GM12878 (cell line): Measurements from ENCODE around the gene RPL36. TPM values are rescaled to one million over a fixed set of nuclear protein-coding genes. Genes with fewer than 3 reads are reported as not detected.

Source experiments
- ATAC-seq: fragments of 200-7000 bp; cut with Tn5 transposase; 3 replicates; pipeline ENCODE4 v1.9.1; 2020; ENCODE audit warnings: mild to moderate bottlenecking, moderate library complexity
- BruUV-seq: library from RNA; stranded (reverse); fragments of 400-500 nt; replicated peaks from 2 replicates; lab custom pipeline; 2021; lab: Mats Ljungman, UMichigan
- CTCF ChIA-PET: fragments of 300-600 bp; sonication (Branson Sonifier 250); formaldehyde crosslinking; extraction: SDS; loops from one replicate; lab custom pipeline; 2021; ENCODE audit warnings: inconsistent platforms; lab: Yijun Ruan, JAX
- POLR2A ChIA-PET: fragments of 350-600 bp; formaldehyde crosslinking; extraction: SDS; loops from one replicate; lab custom pipeline; 2021; ENCODE audit warnings: inconsistent platforms; lab: Charles Lee
- RAD21 ChIA-PET: fragments of 300-600 bp; sonication (Branson Sonifier 250); formaldehyde crosslinking; loops from one replicate; lab custom pipeline; 2023; ENCODE audit warnings: antibody characterized with exemption; ENCODE audit not compliant: unreplicated experiment; lab: Charles Lee
- SMC1A ChIA-PET: fragments of 300-600 bp; sonication (Branson Sonifier 250); formaldehyde crosslinking; loops from one replicate; lab custom pipeline; 2023; ENCODE audit not compliant: unreplicated experiment, uncharacterized antibody; lab: Charles Lee
- DNase-seq: peaks from one replicate; pipeline ENCODE4 v3.0.0-alpha.2; 2011; ENCODE audit warnings: low read depth, low spot score
- FAIRE-seq: peaks from 3 replicates; lab custom pipeline; 2011; peaks lifted over from hg19 to GRCh38; lab: Jason Lieb, UNC
- H2AFZ ChIP-seq: 2 replicates; pipeline ENCODE4 v1.6.0; 2011; ENCODE audit warnings: low read depth, low read length, control low read depth; ENCODE audit not compliant: control insufficient read depth
- H3K27ac ChIP-seq: 2 replicates; pipeline ENCODE4 v1.5.1; 2011; ENCODE audit warnings: control low read depth; ENCODE audit not compliant: control insufficient read depth, insufficient read depth
- H3K27me3 ChIP-seq, 2 experiments: replicated peaks in 1 of 2; 2 replicates each; pipeline versions ENCODE4 v1.6.0 to v1.6.1; 2011; ENCODE audit warnings: low read length in 1 of 2; ENCODE audit not compliant: control insufficient read depth in 2 of 2, insufficient read depth in 2 of 2
- H3K36me3 ChIP-seq, 2 experiments: 2 replicates each; pipeline ENCODE4 v1.5.1; 2011; ENCODE audit warnings: low read length in 1 of 2; ENCODE audit not compliant: control insufficient read depth in 2 of 2, insufficient read depth in 2 of 2
- H3K4me1 ChIP-seq: 2 replicates; pipeline ENCODE4 v1.6.1; 2011; ENCODE audit warnings: mild to moderate bottlenecking, low read length, moderate library complexity, mixed read lengths; ENCODE audit not compliant: control insufficient read depth, insufficient read depth
- H3K4me2 ChIP-seq: 2 replicates; pipeline ENCODE4 v1.6.0; 2011; ENCODE audit warnings: control low read depth; ENCODE audit not compliant: control insufficient read depth, insufficient read depth
- H3K4me3 ChIP-seq: fragments of 200-600 bp; sonication (generic); 2 replicates; pipeline ENCODE4 v1.5.1; 2016
- H3K79me2 ChIP-seq: 2 replicates; pipeline ENCODE4 v1.6.0; 2011; ENCODE audit warnings: low read length; ENCODE audit not compliant: control insufficient read depth, insufficient read depth
- H3K9ac ChIP-seq: 2 replicates; pipeline ENCODE4 v1.8.0; 2011; ENCODE audit warnings: low read length, control low read depth, mixed read lengths; ENCODE audit not compliant: control insufficient read depth, insufficient read depth
- H3K9me3 ChIP-seq: replicated peaks from 3 replicates; pipeline ENCODE4 v1.5.1; 2011; ENCODE audit warnings: mild to moderate bottlenecking, low read length; ENCODE audit not compliant: control insufficient read depth, insufficient read depth
- H4K20me1 ChIP-seq: 2 replicates; pipeline ENCODE4 v1.6.0; 2011; ENCODE audit not compliant: control insufficient read depth, insufficient read depth
- FOS ChIP-seq: IDR thresholded peaks from 3 replicates; pipeline ENCODE4 v1.6.1; 2011; ENCODE audit warnings: borderline replicate concordance; ENCODE audit not compliant: insufficient read length; ENCODE audit errors: extremely low read depth
- POLR2A ChIP-seq: IDR thresholded peaks from 2 replicates; pipeline ENCODE4 v1.6.1; 2011; ENCODE audit warnings: low read depth, mild to moderate bottlenecking, low read length
- SREBF1 ChIP-seq: IDR thresholded peaks from 2 replicates; pipeline ENCODE4 v1.6.1; 2012; ENCODE audit warnings: mild to moderate bottlenecking, low read length
- TARDBP ChIP-seq: IDR thresholded peaks from 2 replicates; pipeline ENCODE4 v1.6.1; 2016; ENCODE audit warnings: borderline replicate concordance
- TCF12 ChIP-seq: IDR thresholded peaks from 2 replicates; pipeline ENCODE4 v1.6.1; 2011; ENCODE audit warnings: low read depth, mild to moderate bottlenecking, low read length
- WGBS: methylation state at CpG from one replicate; pipeline ENCODE4 v1.1.6; 2016; ENCODE audit warnings: low lambda C conversion rate; ENCODE audit not compliant: insufficient replicate concordance, insufficient coverage; ENCODE audit errors: missing lambda C conversion rate; 5-methylcytosine and 5-hydroxymethylcytosine counted together
- in situ Hi-C: fragments of 300-500 bp; cut with MboI; formaldehyde crosslinking; loops from 9 replicates; pipeline ENCODE4 v1.14.3; 2018; ENCODE audit warnings: mixed read lengths
- intact Hi-C: fragments of 100-400 bp; cut with micrococcal nuclease; formaldehyde crosslinking; loops from one replicate; pipeline ENCODE4 v1.14.2; 2022; ENCODE audit not compliant: unreplicated experiment
- polyA plus RNA-seq, 11 experiments: library from polyadenylated mRNA; depleted of rRNA in 4 of 11; unstranded in 6 of 11; stranded (reverse) in 5 of 11; fragments of >200 nt; fragmentation: Nextera tagmentation in 4 of 11; fragmentation: Illumina TruSeq in 1 of 11; extraction: Ambion mirVana in 4 of 11; extraction: Trizol in 1 of 11; gene quantifications; 1 replicate in 1 of 11; 2 replicates in 10 of 11; pipeline versions ENCODE4 v1.2.1 to v1.2.3, GENCODE V29; 2011 to 2016; ENCODE audit warnings: inconsistent platforms in 2 of 11, missing spikeins in 2 of 11, low read depth in 1 of 11
- total RNA-seq, 4 experiments: library from RNA; depleted of rRNA in 3 of 4; stranded (reverse); fragments of >200 nt in 3 of 4; fragmentation: Illumina TruSeq in 1 of 4; extraction: Trizol in 1 of 4; gene quantifications; 2 replicates each; pipeline versions ENCODE4 v1.2.1 to v1.2.3, GENCODE V29; 2013 to 2021
- TF ChIP-seq, protein P1 (sequence below): fragments of 450-650 bp; IDR thresholded peaks from 2 replicates; pipeline ENCODE4 v1.6.1; 2017; ENCODE audit warnings: mild to moderate bottlenecking, low read depth, inconsistent platforms; ENCODE audit not compliant: poor library complexity, severe bottlenecking
- TF ChIP-seq, protein P2 (sequence below): fragments of 450-650 bp; formaldehyde crosslinking; IDR thresholded peaks from 2 replicates; pipeline ENCODE4 v1.4.0; 2020; ENCODE audit warnings: mild to moderate bottlenecking, moderate library complexity

The RPL36 gene
- total and polyA plus RNA-seq, 10 of the 15 experiments (the other 5 are each of a cell fraction or from before 2014, with no cell fraction given), result 374 to 4,942 (median 2,053) TPM

DNA sequence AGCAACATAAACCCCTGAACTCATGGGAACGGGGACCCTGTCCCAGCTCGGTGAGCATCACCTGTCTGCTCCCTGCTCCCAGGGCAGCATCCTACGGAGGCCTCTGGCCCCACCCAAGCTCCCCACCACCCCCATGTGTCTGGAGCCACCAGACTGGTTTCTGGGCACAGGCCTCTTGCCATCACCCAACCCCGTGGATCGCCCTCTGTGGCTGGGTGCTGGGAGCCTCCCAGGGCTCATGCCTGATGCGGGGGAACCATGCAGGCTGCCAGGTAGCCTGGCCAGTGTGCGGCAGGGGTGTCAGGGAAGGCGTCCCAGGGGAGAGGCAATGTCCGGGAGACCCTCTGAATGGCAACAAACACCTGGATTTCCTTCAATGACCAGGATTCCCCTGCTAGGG lies 12.5 kb upstream of the RPL36 start (continued):
- TF ChIP-seq FOS (no peak), SREBF1 (no peak)

DNA sequence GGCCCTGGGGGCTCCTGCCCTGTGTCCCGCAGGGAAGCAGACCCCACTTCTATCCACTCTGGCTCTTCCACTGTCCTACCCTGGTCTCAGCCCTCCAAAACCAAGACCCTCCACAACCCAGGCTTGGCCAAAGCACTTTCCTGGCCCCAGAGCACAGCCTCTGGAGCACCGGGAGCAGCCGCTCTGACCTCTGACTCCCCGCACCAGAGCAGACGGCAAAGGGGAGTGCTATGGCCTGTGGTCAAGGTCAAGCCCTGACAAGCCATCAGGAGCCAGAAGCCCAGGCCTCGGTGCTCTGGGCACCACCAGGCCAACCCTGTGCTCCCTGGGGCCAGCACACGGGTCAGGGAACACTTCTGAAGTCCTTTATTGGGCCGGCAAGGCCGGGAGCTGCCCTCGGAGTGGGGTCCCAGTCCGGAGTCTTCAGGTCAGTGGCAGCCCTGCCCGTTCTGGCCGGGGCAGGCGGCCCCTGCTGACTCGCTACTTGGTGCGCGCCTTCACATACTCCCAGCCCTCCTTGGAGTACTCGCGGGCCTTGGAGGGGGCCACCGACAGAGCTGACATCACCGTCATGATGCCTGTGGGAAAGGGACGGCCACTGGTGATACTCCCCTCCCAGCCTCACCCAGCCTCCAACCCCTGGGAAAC lies 11.9 kb upstream of the RPL36 start:
- no TSS peak for BruUV-seq
- Histone ChIP-seq H3K79me2 (peaks cover 12% of the 10 kb centered on the region), H2AFZ (no peak overlapping the region), H4K20me1 (no peaks in the 10 kb centered on the region), H3K27me3 (no peaks in the 10 kb centered on the region), H3K36me3 (peaks cover 0 to 2% of the 10 kb centered on the region in 2 experiments; a peak in 2 of 4 replicates), H3K4me2 (no peak overlapping the region), H3K4me3 (no peak overlapping the region), H3K9ac (no peak overlapping the region), H3K4me1 (peaks cover 5% of the 10 kb centered on the region; the same call in 1 of the 2 replicates), H3K9me3 (no peaks in the 10 kb centered on the region), H3K27ac (no peak overlapping the region)
- intact Hi-C loops, result no loop called here
- in situ Hi-C loops, result no loop called here
- ATAC-seq, result no peak
- POLR2A ChIA-PET, result no interaction called here
- DNase-seq, result no peak
- SMC1A ChIA-PET, result no interaction called here
- 97% methylated on average over 10 of the region's 22 CpGs for WGBS
- RAD21 ChIA-PET, result no interaction called here
- FAIRE-seq, result no peak
- CTCF ChIA-PET, result no interaction called here
- TF ChIP-seq TCF12 (no peak), POLR2A (no peak), TARDBP (no peak)
- TF ChIP-seq, protein P1, sequence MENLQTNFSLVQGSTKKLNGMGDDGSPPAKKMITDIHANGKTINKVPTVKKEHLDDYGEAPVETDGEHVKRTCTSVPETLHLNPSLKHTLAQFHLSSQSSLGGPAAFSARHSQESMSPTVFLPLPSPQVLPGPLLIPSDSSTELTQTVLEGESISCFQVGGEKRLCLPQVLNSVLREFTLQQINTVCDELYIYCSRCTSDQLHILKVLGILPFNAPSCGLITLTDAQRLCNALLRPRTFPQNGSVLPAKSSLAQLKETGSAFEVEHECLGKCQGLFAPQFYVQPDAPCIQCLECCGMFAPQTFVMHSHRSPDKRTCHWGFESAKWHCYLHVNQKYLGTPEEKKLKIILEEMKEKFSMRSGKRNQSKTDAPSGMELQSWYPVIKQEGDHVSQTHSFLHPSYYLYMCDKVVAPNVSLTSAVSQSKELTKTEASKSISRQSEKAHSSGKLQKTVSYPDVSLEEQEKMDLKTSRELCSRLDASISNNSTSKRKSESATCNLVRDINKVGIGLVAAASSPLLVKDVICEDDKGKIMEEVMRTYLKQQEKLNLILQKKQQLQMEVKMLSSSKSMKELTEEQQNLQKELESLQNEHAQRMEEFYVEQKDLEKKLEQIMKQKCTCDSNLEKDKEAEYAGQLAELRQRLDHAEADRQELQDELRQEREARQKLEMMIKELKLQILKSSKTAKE, result no peak
- TF ChIP-seq, protein P2, sequence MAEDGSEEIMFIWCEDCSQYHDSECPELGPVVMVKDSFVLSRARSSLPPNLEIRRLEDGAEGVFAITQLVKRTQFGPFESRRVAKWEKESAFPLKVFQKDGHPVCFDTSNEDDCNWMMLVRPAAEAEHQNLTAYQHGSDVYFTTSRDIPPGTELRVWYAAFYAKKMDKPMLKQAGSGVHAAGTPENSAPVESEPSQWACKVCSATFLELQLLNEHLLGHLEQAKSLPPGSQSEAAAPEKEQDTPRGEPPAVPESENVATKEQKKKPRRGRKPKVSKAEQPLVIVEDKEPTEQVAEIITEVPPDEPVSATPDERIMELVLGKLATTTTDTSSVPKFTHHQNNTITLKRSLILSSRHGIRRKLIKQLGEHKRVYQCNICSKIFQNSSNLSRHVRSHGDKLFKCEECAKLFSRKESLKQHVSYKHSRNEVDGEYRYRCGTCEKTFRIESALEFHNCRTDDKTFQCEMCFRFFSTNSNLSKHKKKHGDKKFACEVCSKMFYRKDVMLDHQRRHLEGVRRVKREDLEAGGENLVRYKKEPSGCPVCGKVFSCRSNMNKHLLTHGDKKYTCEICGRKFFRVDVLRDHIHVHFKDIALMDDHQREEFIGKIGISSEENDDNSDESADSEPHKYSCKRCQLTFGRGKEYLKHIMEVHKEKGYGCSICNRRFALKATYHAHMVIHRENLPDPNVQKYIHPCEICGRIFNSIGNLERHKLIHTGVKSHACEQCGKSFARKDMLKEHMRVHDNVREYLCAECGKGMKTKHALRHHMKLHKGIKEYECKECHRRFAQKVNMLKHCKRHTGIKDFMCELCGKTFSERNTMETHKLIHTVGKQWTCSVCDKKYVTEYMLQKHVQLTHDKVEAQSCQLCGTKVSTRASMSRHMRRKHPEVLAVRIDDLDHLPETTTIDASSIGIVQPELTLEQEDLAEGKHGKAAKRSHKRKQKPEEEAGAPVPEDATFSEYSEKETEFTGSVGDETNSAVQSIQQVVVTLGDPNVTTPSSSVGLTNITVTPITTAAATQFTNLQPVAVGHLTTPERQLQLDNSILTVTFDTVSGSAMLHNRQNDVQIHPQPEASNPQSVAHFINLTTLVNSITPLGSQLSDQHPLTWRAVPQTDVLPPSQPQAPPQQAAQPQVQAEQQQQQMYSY, result no peak
